SK-N-MC (cell line): ENCODE data around the gene RNF150.
"Not testable (repeated sequence)": the region's sequence is repeated elsewhere in the genome, so short reads cannot be mapped to it uniquely, and the experiment has no call there.

Source experiments
- DNase-seq: peaks from one replicate; pipeline ENCODE4 v3.0.0-alpha.2; 2011; ENCODE audit warnings: low read depth, low spot score
- H3K27ac ChIP-seq: fragments of 200-600 bp; sonication (generic); 2 replicates; pipeline ENCODE4 v1.5.1; 2016; ENCODE audit warnings: mixed run types
- H3K36me3 ChIP-seq: fragments of 200-600 bp; sonication (generic); 2 replicates; pipeline ENCODE4 v1.6.1; 2017; ENCODE audit warnings: antibody characterized with exemption, low read length, mixed read lengths; ENCODE audit not compliant: insufficient read depth
- H3K4me3 ChIP-seq: fragments of 200-600 bp; sonication (generic); 2 replicates; pipeline ENCODE4 v1.5.1; 2016
- H3K9ac ChIP-seq: fragments of 200-600 bp; sonication (generic); 2 replicates; pipeline ENCODE4 v1.8.0; 2017; ENCODE audit warnings: mixed run types, mixed read lengths; ENCODE audit not compliant: insufficient read length
- H3K9me3 ChIP-seq: fragments of 200-600 bp; sonication (generic); 2 replicates; pipeline ENCODE4 v1.6.1; 2017; ENCODE audit warnings: low read depth, mild to moderate bottlenecking, antibody characterized with exemption, low read length, moderate library complexity, mixed read lengths
- EZH2 ChIP-seq: fragments of 200-600 bp; sonication (generic); IDR thresholded peaks from one replicate; pipeline ENCODE4 v1.6.1; 2017; ENCODE audit warnings: antibody characterized with exemption
- FOXP2 ChIP-seq: optimal IDR thresholded peaks from 2 replicates; pipeline ENCODE3; 2011; ENCODE audit warnings: mild to moderate bottlenecking, moderate library complexity; ENCODE audit not compliant: insufficient read depth; ENCODE audit errors: extremely low read length, control extremely low read depth
- POLR2AphosphoS5 ChIP-seq: IDR thresholded peaks from 2 replicates; pipeline ENCODE4 v1.6.1; 2012; ENCODE audit warnings: mild to moderate bottlenecking, low read depth, low read length, borderline replicate concordance

RNF150 gene

DNA sequence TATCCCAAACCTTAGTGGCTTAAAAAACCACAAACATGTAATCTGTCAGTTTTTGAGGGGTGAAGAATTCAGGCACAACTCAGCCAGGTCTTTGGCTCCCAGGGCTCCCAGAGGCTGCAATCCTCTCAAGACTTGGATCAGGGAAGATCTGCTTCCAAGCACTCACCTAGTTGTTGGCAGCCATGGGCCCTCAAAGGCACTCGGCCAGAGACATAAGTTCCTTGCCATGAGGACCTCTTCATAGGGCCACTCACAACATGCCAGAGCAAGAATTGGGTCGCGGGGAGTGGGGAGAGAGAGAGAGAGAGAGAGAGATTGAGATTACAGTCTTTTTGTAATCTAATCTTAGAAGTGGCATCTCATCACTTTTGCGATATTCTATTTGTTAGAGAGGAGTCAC lies 300.0 kb downstream of the RNF150 start:
- TF ChIP-seq POLR2AphosphoS5 (no peak), EZH2 (no peak), FOXP2 (no peak)
- H3K27ac ChIP-seq, result no peak overlapping the region
- H3K4me3 ChIP-seq, result no peak overlapping the region
- DNase-seq, result no peak
- no peak overlapping the region for H3K9ac ChIP-seq
- H3K9me3 ChIP-seq, result no peaks in the 10 kb centered on the region
- no peaks in the 10 kb centered on the region for H3K36me3 ChIP-seq

DNA sequence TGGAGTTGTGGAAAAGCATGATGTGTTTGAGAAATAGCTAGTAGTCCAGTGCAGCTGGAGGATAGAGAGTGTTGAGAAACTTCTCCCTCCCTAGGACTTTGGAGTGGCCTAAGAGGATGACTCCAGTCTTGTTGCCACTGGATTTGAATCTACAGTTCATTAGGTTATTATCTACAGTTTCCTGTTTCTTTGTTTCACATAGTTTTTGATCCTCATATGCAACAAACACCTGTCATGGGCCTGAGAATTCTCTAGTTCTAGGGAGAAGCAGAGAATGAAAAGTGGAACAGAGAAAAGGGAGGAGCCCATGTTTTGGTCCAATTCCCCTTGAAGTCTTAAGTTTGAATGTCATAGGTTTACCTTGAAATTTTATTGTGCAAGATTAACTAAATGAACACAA lies 303.4 kb downstream of the RNF150 start:
- Histone ChIP-seq H3K36me3 (no peaks in the 10 kb centered on the region), H3K9me3 (no peaks in the 10 kb centered on the region), H3K27ac (no peak overlapping the region), H3K4me3 (no peak overlapping the region), H3K9ac (no peak overlapping the region)
- no peak for DNase-seq
- no peak for TF ChIP-seq EZH2
- no peak for TF ChIP-seq POLR2AphosphoS5
- TF ChIP-seq FOXP2, result no peak

DNA sequence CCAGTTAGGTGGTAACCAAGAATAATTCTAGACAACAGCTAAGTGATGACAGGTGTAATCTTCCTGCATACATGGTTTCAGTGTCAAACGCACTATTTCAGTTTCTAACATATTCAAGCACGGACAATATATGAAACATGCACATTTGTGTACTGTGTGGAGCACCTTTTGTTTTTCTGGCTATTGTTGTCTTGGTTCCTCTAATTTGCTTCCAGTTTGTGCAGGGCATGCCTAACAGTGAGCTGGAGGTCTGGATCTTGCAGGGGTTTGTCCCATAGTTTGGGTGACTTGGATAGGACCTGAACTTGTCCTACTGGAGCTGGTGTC lies 306.6 kb downstream of the RNF150 start:
- Histone ChIP-seq H3K9me3 (no peaks in the 10 kb centered on the region), H3K36me3 (no peaks in the 10 kb centered on the region), H3K4me3 (no peak overlapping the region), H3K27ac (no peak overlapping the region), H3K9ac (no peak overlapping the region)
- TF ChIP-seq POLR2AphosphoS5, result no peak
- no peak for DNase-seq

DNA sequence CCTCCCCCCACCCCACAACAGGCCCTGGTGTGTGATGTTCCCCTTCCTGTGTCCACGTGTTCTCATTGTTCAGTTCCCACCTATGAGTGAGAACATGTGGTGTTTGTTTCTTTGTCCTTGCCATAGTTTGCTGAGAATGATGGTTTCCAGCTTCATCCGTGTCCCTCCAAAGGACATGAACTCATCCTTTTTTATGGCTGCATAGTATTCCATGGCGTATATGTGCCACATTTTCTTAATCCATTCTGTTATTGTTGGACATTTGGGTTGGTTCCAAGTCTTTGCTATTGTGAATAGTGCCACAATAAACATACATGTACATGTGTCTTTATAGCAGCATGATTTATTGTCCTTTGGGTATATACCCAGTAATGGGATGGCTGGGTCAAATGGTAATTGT lies 312.7 kb downstream of the RNF150 start:
- H3K9ac ChIP-seq, H3K27ac ChIP-seq, H3K9me3 ChIP-seq, H3K36me3 ChIP-seq, DNase-seq, H3K4me3 ChIP-seq: not testable (repeated sequence)

GRCh38 chr4:140819610-140820009 lies 313.7 kb downstream of the RNF150 start:
- Histone ChIP-seq H3K9ac (no peak overlapping the region), H3K27ac (no peak overlapping the region), H3K9me3 (no peaks in the 10 kb centered on the region), H3K4me3 (no peak overlapping the region), H3K36me3 (no peaks in the 10 kb centered on the region)
- DNase-seq, result no peak
- no peak for TF ChIP-seq EZH2
- TF ChIP-seq POLR2AphosphoS5, result no peak
- TF ChIP-seq FOXP2, result no peak

GRCh38 chr4:140818433-140818832 lies 314.8 kb downstream of the RNF150 start:
- no peak overlapping the region for H3K9ac ChIP-seq
- TF ChIP-seq POLR2AphosphoS5, result no peak
- H3K27ac ChIP-seq, result no peak overlapping the region
- H3K9me3 ChIP-seq, result no peaks in the 10 kb centered on the region
- no peak overlapping the region for H3K4me3 ChIP-seq
- no peaks in the 10 kb centered on the region for H3K36me3 ChIP-seq
- DNase-seq, result no peak

GRCh38 chr4:140816806-140817510 lies 316.3 kb downstream of the RNF150 start:
- no peak for TF ChIP-seq EZH2
- TF ChIP-seq FOXP2, result no peak
- TF ChIP-seq POLR2AphosphoS5, result no peak
- no peaks in the 10 kb centered on the region for H3K36me3 ChIP-seq
- no peak overlapping the region for H3K4me3 ChIP-seq
- H3K27ac ChIP-seq, result no peak overlapping the region
- no peaks in the 10 kb centered on the region for H3K9me3 ChIP-seq
- H3K9ac ChIP-seq, result no peak overlapping the region
- no peak for DNase-seq

GRCh38 chr4:140813804-140814203 lies 319.5 kb downstream of the RNF150 start:
- no peak for DNase-seq
- TF ChIP-seq POLR2AphosphoS5, result no peak
- no peak for TF ChIP-seq EZH2
- TF ChIP-seq FOXP2, result no peak
- H3K27ac ChIP-seq, result no peak overlapping the region
- H3K4me3 ChIP-seq, result no peak overlapping the region
- no peak overlapping the region for H3K9ac ChIP-seq
- no peaks in the 10 kb centered on the region for H3K36me3 ChIP-seq
- no peaks in the 10 kb centered on the region for H3K9me3 ChIP-seq

DNA sequence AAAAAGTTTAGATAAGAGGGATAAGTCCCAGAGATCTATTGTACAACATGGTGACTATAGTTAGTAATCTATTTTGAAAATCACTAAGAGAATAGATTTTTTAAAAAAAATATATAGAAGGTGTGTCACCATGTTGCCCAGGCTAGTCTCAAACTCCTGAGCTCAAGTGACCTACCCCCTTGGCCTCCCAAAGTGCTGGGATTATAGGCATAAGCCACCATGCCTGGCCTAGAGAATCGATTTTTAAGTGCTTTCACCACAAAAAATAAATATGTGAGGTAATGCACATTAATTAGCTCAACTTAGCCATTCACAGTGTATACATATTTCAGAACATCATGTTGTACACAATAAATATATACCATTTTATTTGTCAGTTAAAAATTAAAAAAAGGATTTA lies 320.4 kb downstream of the RNF150 start:
- H3K36me3 ChIP-seq, result no peaks in the 10 kb centered on the region
- H3K9me3 ChIP-seq, result no peaks in the 10 kb centered on the region
- H3K9ac ChIP-seq, result no peak overlapping the region
- no peak overlapping the region for H3K4me3 ChIP-seq
- no peak for TF ChIP-seq EZH2
- TF ChIP-seq POLR2AphosphoS5, result no peak
- TF ChIP-seq FOXP2, result no peak
- no peak overlapping the region for H3K27ac ChIP-seq
- DNase-seq, result no peak
